MCF 10A (cell line): Measurements from ENCODE around the gene TMEM143. TPM values are rescaled to one million over a fixed set of nuclear protein-coding genes. Genes with fewer than 3 reads are reported as not detected.
A peak's percentile ranks its signal among the peaks of the same experiment; 100 is the strongest.

Experiments
- BruUV-seq: library from RNA; stranded (reverse); fragments of 400-500 nt; replicated peaks from 2 replicates; lab custom pipeline; 2021; lab: Mats Ljungman, UMichigan
- CTCF ChIA-PET: fragments of 300-600 bp; sonication (Branson Sonifier 250); formaldehyde crosslinking; extraction: SDS; loops from one replicate; lab custom pipeline; 2021; ENCODE audit warnings: antibody characterized with exemption, inconsistent platforms; lab: Yijun Ruan, JAX
- POLR2A ChIA-PET: fragments of 300-600, 350-650 bp; sonication (Branson Sonifier 250); formaldehyde crosslinking; extraction: SDS; loops from one replicate; lab custom pipeline; 2020; ENCODE audit warnings: antibody characterized with exemption, inconsistent platforms; lab: Yijun Ruan, JAX
- DNase-seq: peaks from one replicate; pipeline ENCODE4 v3.0.0-alpha.2; 2018; ENCODE audit not compliant: unreplicated experiment
- H3K27ac Mint-ChIP-seq: one replicate; pipeline ENCODE4 v1.8.0; 2022; ENCODE audit warnings: mild to moderate bottlenecking, low read depth, mixed read lengths; ENCODE audit not compliant: unreplicated experiment
- H3K27me3 Mint-ChIP-seq: one replicate; pipeline ENCODE4 v1.8.0; 2022; ENCODE audit warnings: mixed read lengths; ENCODE audit not compliant: insufficient read depth, unreplicated experiment
- H3K36me3 Mint-ChIP-seq: one replicate; pipeline ENCODE4 v1.8.0; 2022; ENCODE audit warnings: mild to moderate bottlenecking, moderate library complexity, mixed read lengths; ENCODE audit not compliant: insufficient read depth, unreplicated experiment
- H3K4me1 Mint-ChIP-seq: one replicate; pipeline ENCODE4 v1.8.0; 2022; ENCODE audit warnings: mixed read lengths; ENCODE audit not compliant: insufficient read depth, unreplicated experiment
- H3K4me3 Mint-ChIP-seq: one replicate; pipeline ENCODE4 v1.8.0; 2022; ENCODE audit warnings: mild to moderate bottlenecking, moderate library complexity, mixed read lengths; ENCODE audit not compliant: unreplicated experiment
- H3K9me3 Mint-ChIP-seq: one replicate; pipeline ENCODE4 v1.8.0; 2022; ENCODE audit warnings: mixed read lengths; ENCODE audit not compliant: unreplicated experiment
- CTCF ChIP-seq: fragments of 200-600 bp; IDR thresholded peaks from one replicate; pipeline ENCODE4 v1.8.0; 2022; ENCODE audit warnings: antibody characterized with exemption, mild to moderate bottlenecking; ENCODE audit not compliant: unreplicated experiment
- intact Hi-C: fragments of 100-400 bp; cut with micrococcal nuclease; formaldehyde crosslinking; loops from 2 replicates; pipeline ENCODE4 v1.14.1; 2022
- total RNA-seq: library from RNA; stranded (reverse); gene quantifications from 2 replicates; pipeline ENCODE4 v1.2.3, GENCODE V29; 2022

The TMEM143 gene
- total RNA-seq, 1 experiment from 2014 or later: 6.0 TPM

- intact Hi-C loops: no loop called here
- H3K27me3 Mint-ChIP-seq: no peaks in the 10 kb centered on the region
- no peaks in the 10 kb centered on the region for H3K36me3 Mint-ChIP-seq
- no peaks in the 10 kb centered on the region for H3K9me3 Mint-ChIP-seq
- DNase-seq: no peak
- no peak for TF ChIP-seq CTCF
- no peak overlapping the region for H3K27ac Mint-ChIP-seq
- BruUV-seq: no TSS peak
- ChIA-PET POLR2A (interaction anchor here (0.9 to 1.4 kb wide), 2 partner anchors 18 to 25 kb away, joined by 3 to 6 read pairs; partner anchors contain the start of genes SYNGR4 and TMEM143), CTCF (interaction anchor here (0.5 to 1.9 kb wide), 2 partner anchors 20 to 507 kb away, joined by 5 to 7 read pairs; no protein-coding TSS in a partner anchor)
- H3K4me3 Mint-ChIP-seq: no peak overlapping the region
- peaks cover 21% of the 10 kb centered on the region for H3K4me1 Mint-ChIP-seq
Observed at GRCh38 chr19:48338802-48339503, 24.8 kb downstream of the TMEM143 start.

- no peaks in the 10 kb centered on the region for H3K27me3 Mint-ChIP-seq
- ChIA-PET CTCF (interaction anchor here (0.5 to 1.9 kb wide), 3 partner anchors 19 to 450 kb away, joined by 3 to 7 read pairs (median 3); no protein-coding TSS in a partner anchor), POLR2A (no interaction called here)
- H3K27ac Mint-ChIP-seq: no peak overlapping the region
- H3K36me3 Mint-ChIP-seq: peaks cover under 1% of the 10 kb centered on the region
- no peak for DNase-seq
- no TSS peak for BruUV-seq
- H3K4me3 Mint-ChIP-seq: no peak overlapping the region
- H3K9me3 Mint-ChIP-seq: no peaks in the 10 kb centered on the region
- peaks cover 18% of the 10 kb centered on the region for H3K4me1 Mint-ChIP-seq
- intact Hi-C loops: no loop called here
- TF ChIP-seq CTCF: no peak
Observed at GRCh38 chr19:48338253-48338755, 25.4 kb downstream of the TMEM143 start.

GRCh38 chr19:48333467-48334384, 30.0 kb downstream of the TMEM143 start:
- peak; percentile 96 for DNase-seq
- no TSS peak for BruUV-seq
- Mint-ChIP-seq H3K4me1 (peaks cover 32% of the 10 kb centered on the region), H3K36me3 (peaks cover 38% of the 10 kb centered on the region), H3K27ac (peak overlapping the region; percentile 85), H3K27me3 (no peaks in the 10 kb centered on the region), H3K4me3 (peak overlapping the region; percentile 89), H3K9me3 (no peaks in the 10 kb centered on the region)
- ChIA-PET CTCF (interaction anchor here (0.5 to 3.7 kb wide), 20 partner anchors 10 to 642 kb away, joined by 3 to 33 read pairs (median 4); partner anchors contain the start of genes KDELR1, SYNGR4 and ZNF114), POLR2A (interaction anchor here (0.8 to 4.2 kb wide), 13 partner anchors 13 to 381 kb away, joined by 3 to 139 read pairs (median 5); partner anchors contain the start of genes EMP3, GRWD1, SYNGR4 and TMEM143)
- intact Hi-C loops: loop anchor here (1.0 to 5.0 kb wide), 3 partner anchors 13 to 66 kb away; partner anchors contain the start of genes GRIN2D and KDELR1
- TF ChIP-seq CTCF: peak; percentile 93
